ENCODE results near the gene DDX51.
"Not testable (repeated sequence)": the region's sequence is repeated elsewhere in the genome, so short reads cannot be mapped to it uniquely, and the experiment has no call there.

The DDX51 gene

DNA sequence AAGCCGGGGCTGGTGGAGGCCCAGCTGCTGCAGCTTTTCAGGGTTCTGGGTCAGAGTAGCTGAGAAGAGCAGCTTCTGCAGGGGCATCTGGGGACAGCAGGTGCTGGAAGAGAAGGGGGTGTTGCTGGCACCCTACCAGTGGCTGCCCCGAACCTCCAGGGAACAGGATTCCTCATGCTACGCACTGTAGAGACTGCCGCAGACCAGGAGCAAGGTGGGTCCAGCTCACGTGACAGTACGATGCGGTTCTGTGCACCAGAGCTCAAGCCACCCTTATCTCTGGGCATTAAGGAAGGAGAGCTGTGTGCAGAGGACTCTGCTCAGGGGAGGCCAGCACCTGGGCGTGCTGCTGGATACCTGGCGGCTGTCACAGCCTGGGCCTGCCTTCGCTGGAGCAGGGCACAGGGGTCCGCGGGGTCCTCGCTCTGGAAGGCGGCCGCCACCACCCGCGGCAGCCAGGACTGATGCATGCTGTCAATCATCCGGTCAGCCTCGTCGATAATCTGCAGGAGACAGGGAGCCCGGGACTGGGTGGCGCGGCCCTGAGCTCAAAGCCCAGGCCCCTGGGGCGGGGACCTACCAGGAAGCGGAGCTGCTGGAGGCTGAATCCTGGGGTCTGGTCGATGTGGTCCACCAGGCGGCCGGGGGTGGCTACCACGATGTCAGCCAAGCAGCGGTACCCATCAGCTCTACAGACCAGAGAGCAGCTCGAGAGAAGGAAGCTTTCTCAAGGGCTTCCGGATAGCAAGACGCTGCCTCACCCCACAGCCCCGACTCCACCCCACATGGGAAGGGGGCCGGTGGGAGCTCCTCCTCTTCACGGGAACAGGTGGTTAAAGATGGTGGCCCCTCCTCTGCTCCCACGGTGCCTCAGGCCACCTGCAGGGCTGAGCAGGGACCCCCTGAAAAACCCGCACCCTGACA, 2.9 kb downstream of the DDX51 start:
- DNase-seq (ENCODE audit: low read depth) = no peak

DNA sequence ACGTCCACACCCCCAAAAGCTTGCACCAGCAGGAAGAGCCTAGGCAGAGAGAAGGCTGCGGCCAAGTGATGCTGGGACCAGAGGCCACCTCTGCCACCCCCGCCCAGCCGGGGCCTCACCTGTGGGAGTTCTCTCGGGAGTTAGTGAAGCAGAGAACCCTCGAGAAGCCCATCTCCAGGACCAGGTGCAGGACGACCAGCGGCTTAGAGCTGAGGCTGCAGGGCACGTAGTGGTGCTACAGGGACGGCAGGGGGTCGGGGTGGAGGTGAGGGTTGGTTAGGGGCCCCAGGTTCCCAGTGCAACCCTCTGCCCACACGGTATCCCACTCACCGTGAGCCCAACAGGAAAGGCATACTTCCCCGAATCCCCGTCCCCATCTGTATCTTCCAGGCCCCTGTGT, 3.6 kb downstream of the DDX51 start:
- no peak for DNase-seq (ENCODE audit: low read depth)

DNA sequence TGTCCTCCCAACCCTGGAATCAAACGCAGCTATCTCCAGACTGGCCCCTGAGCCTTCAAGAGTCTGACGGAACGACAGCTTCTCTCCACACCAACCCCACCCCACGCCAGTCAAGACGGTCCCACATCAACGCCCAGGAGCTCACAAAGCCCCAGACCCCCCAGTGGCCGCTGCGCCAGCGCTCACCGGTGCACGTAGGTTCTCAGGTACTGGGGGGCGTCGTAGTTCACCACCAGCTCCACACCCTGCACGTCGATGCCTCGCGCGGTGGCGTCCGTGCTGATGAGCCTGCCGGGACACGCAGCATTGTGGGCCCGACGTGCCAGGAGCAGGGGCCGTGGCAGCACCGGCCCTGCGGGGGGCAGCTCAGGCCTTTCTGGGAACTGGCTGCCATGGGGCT, 4.2 kb downstream of the DDX51 start:
- DNase-seq (ENCODE audit: low read depth) = no peak

DNA sequence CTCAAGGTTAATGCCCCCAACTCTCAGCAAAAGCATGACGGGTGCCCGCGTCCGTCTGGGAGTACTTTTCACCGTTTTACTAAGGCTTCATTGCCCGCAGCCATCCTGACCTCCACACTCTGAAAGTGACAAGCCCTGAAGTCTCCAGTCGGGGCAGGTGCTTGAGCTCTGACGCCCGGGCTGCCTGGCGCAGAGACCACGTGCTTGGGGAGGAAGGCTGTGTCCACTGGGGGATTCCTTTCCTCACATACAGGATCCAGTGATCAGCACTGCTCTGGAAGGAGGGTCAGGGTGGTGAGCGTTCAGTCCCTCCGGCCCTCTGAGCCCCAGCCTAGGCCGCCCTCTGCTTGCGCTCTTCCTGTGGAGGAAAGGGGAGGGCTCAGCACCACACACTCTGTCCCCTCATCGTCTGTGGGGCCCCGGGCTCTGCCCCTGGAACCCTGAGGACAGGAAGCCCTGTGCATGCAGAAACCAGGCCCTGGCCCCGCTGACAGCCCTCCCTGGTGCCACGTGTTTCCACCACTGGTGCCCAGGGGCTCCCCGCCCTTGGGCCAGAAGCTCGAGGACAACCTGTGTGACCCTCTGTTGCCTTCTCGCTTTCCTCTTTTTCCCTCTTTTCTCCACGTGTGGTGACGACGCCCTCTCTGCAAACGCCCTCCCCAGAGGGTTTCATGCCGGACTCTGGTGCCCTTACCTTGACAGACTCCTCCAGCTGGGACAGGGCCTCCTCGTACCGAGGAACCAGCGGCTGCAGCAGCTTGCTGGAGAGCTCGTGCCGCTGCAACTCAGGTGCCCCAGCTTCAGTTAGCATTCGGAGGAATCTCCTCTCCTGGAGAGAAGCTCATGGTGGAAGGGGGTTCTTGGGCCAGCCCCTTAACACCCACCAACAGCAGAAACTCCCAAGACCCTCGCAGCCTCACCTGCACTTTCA, 4.9 kb downstream of the DDX51 start:
- no peak for DNase-seq (ENCODE audit: low read depth)

DNA sequence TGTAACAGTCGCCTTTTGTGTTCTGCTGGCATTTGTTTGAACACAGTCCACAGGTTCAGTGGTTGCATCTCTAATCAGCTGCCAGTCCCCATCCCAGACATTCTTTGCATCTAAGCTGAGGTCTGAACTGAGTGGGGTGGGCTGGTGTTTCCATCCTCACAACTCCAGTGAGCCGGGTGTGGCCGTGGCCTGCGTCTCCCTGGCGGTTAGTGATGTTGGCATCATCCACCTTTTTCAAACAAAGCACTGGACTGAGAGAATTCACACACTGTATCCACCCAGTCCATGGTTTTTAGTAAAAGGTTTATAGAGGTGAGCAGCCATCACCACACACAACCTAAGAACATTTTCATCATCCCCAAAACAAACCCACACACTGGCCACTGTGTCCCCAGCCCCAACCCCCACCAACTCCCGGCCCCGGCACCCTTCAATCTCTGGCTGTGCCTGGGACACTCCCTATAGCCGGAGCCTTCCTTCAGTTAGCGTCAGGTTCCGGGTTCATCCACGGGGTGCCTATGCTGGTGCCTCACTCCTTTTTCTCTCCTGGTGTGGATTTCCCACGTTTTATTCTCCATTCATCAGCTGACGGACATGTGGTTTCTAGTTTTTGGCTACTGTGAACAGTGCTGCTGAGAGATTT, 6.5 kb downstream of the DDX51 start:
- no peak for DNase-seq (ENCODE audit: low read depth)

DNA sequence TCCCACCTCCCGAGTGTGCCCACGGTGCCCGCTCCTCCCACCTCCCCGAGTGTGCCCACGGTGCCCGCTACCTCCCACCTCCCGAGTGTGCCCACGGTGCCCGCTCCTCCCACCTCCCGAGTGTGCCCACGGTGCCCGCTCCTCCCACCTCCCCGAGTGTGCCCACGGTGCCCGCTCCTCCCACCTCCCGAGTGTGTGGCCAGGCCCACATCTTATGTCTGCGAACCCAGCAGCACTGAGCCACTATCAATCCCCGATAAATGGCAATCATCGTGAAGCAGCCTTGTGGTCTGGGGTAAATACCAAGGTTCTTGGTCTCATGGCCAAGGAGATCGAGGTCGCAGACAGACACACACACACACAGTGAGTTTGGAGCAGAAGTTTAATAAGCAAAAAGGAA, 7.9 kb downstream of the DDX51 start:
- not testable (repeated sequence) for DNase-seq (ENCODE audit: low read depth)

DNA sequence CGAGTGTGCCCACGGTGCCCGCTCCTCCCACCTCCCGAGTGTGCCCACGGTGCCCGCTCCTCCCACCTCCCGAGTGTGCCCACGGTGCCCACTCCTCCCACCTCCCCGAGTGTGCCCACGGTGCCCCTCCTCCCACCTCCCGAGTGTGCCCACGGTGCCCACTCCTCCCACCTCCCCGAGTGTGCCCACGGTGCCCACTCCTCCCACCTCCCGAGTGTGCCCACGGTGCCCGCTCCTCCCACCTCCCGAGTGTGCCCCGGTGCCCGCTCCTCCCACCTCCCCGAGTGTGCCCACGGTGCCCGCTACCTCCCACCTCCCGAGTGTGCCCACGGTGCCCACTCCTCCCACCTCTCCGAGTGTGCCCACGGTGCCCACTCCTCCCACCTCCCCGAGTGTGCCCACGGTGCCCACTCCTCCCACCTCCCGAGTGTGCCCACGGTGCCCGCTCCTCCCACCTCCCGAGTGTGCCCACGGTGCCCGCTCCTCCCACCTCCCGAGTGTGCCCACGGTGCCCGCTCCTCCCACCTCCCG, 9.4 kb downstream of the DDX51 start:
- DNase-seq (ENCODE audit: low read depth) = not testable (repeated sequence)

DNA sequence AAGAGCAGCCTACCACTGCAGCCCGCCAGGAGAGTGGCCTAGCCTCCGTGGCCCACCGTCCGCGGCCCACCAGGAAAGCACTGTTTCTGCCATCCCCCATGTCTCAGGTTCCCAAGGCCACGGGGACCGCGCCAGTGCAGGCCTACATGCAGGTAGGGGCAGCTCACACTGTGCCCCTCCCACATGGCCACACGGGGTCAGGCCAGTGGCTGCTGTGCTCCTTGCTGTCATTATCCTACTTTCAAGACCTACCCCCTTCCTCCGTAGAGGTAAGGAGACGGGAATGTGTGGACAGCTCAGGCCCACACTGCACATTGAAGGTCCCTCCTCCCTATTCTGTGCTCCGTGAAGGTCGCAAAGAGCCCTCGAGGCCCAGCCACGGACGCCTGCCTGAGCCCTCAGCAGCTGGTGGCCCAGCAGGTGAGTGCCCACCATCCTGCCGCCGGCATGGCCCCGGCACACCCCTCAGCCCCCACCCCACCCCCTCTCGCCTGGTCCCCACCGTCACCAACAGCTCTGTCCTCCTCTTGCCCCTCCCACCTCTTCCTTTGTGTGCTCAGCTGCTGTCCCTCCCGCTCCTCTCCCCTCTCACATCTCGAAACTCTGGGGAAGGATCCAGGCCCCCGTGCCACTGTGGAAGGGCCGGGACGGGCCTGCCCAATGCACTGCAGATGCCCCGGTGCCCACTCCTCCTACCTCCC, 10.0 kb downstream of the DDX51 start:
- DNase-seq (ENCODE audit: low read depth) = no peak

DNA sequence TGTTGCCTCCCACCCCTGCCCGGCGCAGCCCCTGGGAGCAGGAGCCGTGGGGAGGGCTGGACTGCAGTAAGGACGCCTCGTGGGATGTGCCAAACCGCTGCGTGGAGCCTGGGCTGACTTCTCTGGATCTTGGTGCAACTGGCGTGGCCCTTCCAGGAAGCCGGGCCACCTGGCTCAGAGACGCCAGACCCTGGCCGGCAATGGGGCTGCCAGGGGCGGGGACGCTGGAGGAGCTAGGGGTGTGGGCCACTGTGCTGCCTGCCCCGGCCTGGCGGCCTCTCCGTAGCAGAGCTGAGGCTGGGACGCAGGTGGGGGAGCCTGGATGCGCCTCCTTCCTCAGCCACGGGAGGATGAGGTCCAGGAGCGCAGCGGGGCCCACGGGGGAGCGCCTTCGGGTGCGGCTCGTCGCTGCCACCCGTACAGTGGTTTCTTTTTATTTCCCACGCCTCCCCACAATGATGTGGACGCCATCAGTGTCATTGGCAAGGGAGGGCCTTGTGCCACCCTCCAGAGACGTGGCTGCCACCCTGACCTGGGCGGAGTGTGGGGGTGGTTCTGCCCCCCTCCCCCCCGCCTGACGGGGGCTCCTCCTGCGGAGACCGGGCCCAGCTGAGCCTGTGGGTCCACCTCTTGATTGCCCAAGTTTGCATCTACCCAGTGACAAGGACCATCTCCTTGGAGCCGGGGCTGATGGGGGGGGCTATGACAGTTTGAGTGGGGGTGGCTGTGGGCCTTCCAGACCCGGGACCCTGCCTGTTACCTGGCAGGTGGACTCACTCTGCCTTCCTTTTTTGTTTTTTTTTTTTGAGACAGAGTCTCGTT, 11.3 kb downstream of the DDX51 start:
- no peak for DNase-seq (ENCODE audit: low read depth)

DNA sequence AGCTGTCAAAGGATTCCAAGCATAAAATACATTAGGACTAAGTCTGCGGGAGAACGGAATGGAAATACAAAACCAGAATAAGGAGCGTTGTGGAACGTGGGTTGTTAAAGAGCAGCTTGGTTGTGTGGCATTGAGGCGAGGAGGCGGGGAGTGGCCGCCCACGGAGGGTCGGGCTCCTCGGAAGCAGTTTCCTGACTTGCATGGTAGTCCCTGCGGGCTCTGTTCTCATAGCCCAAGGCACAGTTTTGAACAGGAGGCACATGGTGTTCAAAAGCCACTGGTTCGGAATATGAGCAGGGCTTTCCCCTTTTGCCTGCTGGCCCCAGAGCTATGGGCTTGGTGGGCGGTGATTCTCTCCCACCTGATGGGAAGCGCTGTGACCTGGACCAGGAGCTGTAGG, 12.2 kb downstream of the DDX51 start:
- DNase-seq (ENCODE audit: low read depth) = no peak

DNA sequence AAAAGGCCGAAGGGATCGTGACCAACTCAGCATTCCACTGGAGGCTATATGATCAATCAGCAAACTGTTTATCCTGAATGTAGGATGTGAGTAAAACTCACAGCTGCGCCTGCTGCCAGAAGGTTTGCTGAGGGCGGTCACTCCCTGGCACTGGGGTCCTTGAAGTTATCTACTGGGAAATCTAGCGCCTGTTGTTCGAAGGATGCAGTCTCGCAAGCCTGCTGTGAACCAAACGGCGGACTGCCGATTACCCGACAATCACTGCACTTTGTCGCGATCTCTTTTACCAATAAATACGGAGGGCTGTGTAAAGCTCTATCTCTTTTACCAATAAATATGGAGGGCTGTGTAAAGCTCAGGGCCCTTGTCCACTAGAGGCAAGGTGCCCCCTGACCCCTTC, 12.9 kb downstream of the DDX51 start:
- no peak for DNase-seq (ENCODE audit: low read depth)

DNA sequence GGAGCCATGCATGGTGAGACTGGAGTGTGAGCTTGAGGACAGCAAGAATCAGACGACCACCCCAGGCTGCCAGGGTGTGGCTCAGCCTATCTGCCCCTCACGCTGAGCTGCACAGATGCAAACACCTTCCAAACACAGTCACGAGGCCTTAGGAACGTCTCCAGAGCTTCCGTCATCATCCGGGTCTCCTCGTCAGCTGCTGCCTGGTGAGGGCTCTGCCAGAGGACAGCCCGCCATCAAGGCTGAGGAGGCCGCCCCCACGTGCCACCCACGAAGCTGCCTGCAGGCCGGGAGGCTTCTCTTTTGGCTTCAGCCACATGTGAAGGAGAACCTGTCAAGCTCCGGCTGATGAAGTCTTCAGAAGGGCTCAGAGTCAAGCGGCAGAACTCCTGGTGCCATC, 13.4 kb downstream of the DDX51 start:
- DNase-seq (ENCODE audit: low read depth) = no peak

DNA sequence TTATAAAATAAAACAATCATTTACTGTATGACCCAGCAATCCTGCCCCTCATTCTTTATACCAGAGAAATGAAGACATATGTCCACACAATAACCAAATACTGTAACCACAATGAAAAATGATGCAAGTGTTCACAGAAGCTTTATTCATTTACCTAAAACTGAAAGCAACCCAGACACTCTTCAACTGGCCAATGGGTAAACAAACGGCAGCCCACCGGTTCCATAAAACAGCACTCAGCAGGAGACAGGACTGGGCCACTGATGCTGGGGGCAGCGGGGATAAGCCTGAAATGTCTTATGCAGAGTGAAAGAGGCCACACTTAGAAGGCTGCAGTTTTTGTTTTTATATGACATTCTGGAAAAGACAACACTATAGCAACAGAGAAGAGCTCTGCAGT, 15.1 kb downstream of the DDX51 start:
- no peak for DNase-seq (ENCODE audit: low read depth)

DNA sequence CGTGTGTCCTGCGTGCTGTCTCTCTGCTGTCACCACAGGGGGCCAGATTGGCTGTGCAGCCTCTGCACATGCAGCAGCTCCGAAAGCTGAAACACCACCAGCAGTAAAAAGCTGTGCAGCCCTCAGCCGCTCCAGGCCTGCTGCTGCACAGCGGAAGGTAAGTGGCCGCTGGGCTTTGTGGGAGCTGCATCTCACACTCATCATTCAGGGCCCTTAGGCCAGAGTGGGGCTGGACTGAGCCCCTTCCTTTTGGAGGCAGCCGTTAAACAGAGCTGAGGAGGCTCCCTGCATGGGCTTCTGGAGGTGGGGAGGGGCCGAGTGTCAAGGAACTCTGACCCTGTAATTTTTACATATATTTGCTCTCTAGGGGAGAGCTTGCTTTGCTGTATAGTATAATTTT, 17.1 kb downstream of the DDX51 start:
- DNase-seq (ENCODE audit: low read depth) = no peak

DNA sequence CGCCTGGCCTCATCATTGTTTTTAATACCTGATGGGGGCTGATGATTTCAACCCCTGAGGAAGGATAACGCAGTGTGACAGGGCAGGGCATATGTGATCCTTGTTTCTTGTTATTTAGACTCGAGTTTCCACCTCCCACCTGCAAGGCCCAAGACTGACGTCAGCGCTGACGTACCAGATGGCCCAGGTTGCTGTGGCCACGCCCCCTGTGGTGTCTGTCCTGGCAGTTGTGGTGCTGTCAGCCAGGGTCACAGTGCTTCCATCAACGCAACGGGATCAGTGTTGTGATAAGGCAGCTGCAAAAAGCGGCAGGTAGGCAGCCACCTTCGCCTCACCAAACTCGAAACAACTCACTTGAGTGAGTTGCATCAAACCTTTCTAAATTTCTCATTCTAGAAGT, 18.4 kb downstream of the DDX51 start:
- no peak for DNase-seq (ENCODE audit: low read depth)

DNA sequence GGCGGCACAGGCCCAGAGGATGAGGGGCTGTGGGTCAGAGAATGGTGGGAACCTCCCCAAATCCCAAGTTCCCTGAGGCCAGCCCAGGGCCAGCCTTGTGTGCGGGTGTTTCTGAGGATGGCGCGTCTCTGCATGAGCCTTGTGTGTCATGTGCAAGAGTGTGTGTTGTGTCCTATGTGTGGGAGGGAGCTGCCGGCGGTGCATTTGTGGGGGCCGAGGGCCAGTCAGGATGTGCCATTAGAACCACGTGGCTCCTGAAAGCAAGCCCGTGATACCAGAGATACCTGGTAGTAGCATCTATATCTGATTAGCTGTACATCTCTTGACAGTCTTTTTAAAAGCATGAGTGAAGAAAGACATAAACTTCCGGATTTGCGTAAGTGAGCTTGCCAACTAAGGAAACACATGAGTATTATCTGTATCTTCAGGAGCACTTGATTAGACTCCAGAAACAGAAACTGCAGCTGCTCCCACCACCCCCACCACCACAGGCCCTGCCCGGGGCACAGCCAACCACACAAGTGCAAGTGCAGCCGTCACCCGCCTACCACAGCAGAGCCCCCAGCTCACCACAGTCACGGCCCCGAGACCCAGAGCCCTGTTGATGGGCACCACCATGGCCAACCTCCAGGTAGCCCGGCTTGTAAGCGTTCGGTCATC, 19.2 kb downstream of the DDX51 start:
- no peak for DNase-seq (ENCODE audit: low read depth)

DNA sequence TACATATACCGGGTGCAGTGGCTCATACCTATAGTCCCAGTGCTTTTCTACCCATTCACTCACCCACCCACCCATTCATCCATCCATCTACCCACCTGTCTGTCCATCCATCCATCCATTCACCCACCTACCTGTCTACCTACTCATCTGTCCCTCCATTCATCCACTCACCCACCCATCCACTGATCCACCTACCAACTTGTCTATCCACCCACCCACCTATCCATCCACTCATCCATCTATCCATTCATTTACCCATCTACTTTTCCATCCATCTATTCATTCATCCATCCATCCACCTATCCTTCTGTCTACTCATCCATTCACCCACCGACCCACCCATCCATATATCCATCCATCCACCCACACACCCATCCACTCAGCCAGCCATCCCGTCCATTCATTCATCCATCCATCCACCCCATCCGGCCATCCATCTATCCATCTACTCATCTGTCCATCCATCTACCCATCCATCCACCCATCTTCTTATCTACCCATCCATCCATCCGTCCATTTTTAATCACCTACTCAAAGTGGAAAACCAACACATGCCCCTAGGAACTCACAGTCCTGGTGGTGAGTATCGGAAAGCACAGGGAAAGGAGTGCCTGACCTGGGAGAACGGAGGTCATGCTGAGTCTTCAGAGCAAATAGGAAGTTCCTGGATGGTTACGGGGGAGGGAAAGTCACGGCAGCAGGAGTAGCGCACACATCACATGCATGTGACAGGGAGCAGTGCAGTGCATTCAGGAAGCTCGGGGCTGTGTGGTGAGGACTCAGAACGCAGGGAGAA, 20.0 kb downstream of the DDX51 start:
- DNase-seq (ENCODE audit: low read depth) = no peak

DNA sequence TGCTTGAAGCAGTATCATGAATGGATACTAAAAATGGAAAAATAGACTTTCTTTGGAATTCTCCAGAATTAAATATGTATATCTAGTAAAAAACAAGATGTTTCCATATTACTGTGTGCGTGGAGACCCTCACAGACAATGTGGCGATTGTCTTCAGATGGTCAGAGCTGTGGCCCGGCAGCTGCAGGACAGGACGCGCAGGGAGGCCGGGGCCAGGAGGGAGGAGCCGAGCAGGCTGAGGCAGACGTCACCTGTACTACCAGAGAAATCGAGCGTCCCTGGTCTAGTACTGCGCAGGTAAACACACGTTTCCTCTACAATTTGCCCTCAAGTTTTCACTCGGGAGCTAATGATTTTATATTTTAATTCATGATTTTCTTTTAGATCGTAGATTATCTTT, 22.8 kb downstream of the DDX51 start:
- DNase-seq (ENCODE audit: low read depth) = no peak

DNA sequence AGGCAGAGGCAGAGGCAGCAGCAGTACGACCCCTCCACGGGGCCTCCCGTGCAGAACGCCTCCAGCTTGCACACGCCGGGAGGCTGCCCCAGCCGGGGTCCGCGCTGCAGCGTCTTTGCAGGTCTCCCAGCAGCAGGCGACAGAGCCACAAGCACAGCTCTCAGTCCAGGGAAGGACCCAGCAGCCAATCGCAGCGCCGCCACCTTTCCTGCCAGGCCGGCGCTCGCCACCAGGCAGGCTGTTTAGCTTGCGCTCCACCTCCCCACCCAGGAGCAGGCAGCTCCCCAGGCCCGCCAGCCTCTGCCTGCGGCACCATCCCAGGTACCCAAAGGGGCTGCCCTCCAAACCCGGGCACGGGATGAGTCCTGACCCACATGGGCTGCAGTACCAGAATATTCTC, 25.2 kb downstream of the DDX51 start:
- no peak for DNase-seq (ENCODE audit: low read depth)

DNA sequence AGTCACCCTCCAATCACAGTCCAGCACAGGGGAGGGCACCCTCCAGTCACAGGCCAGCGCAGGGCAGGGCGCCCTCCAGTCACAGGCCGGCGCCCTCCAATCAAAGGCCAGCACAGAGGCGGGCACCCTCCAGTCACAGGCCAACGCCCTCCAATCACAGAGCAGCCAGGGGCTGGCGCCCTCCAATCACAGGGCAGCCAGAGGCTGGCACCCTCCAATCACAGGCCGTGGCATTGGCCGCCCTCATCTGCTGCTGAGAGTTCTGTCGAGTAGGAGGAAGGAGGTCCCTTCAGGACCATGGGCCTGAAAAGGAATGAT, 26.6 kb downstream of the DDX51 start:
- DNase-seq (ENCODE audit: low read depth) = no peak

Measured in T-helper 22 cell (primary cell).